Cardiac fibroblast (primary cell): ENCODE data around the gene UBE2Q1.

Experiments
- DNase-seq, 2 donors: peaks; one replicate each; pipeline versions ENCODE4 v3.0.0 to v3.0.0-alpha.2; 2010; ENCODE audit warnings: low read depth in 2 of 2
- H3K4me3 ChIP-seq, 2 donors: replicated peaks in 1 of 2; 1 replicate in 1 of 2; 2 replicates in 1 of 2; pipeline ENCODE4 v1.5.1; 2011; ENCODE audit warnings: low read depth in 2 of 2, low read length in 2 of 2, mild to moderate bottlenecking in 2 of 2, moderate library complexity in 1 of 2
- TF ChIP-seq, protein P1 (sequence below): IDR thresholded peaks from one replicate; pipeline ENCODE4 v1.5.1; 2011; ENCODE audit warnings: low read depth, mild to moderate bottlenecking, low read length, inconsistent platforms

The UBE2Q1 gene

DNA sequence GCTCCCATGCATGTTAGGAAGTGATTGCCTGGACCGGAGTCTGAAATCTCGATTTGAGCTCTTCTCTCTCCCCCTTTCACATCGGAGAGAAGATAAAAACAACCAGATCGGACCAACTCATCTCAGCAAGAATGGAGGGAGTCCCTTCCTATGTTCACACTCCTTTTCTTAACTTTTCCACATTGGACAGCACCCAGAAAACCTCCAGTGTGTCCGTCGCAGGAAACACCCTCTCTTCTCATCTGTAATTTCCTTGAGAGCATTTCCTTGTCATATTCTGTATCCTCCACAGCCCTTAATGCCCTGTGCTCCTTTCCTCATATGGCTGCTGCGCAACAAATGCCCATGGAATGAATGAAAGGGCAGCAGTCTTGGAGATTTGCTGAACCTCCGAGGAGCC, 57.9 kb downstream of the UBE2Q1 start:
- H3K4me3 ChIP-seq = no peak overlapping the region
- TF ChIP-seq, protein P1, sequence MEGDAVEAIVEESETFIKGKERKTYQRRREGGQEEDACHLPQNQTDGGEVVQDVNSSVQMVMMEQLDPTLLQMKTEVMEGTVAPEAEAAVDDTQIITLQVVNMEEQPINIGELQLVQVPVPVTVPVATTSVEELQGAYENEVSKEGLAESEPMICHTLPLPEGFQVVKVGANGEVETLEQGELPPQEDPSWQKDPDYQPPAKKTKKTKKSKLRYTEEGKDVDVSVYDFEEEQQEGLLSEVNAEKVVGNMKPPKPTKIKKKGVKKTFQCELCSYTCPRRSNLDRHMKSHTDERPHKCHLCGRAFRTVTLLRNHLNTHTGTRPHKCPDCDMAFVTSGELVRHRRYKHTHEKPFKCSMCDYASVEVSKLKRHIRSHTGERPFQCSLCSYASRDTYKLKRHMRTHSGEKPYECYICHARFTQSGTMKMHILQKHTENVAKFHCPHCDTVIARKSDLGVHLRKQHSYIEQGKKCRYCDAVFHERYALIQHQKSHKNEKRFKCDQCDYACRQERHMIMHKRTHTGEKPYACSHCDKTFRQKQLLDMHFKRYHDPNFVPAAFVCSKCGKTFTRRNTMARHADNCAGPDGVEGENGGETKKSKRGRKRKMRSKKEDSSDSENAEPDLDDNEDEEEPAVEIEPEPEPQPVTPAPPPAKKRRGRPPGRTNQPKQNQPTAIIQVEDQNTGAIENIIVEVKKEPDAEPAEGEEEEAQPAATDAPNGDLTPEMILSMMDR = no peak
- no peak for DNase-seq

DNA sequence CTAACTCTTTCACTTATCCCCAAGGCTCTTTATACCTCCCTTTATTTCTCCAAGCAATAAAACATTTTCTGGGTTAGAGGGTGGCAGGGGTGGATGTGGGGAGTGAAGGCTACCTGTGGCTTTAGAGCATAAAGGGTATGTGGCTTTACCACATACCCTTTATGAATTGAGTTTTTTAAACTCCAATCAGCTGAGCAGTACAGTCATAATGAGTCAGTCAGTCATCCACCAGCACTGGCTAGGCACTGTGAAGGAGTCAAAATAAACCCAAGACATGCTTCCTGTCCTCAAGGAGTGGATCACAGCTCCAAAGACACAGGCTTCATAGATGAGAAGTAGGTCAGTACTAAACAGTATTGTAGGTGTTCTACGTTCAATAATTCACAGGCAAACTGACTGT, 59.0 kb downstream of the UBE2Q1 start:
- TF ChIP-seq, protein P1 = no peak
- no peak for DNase-seq
- no peak overlapping the region for H3K4me3 ChIP-seq
